OCI-LY3 (cell line): ENCODE measurements around the gene SYCP3.
"Not testable (repeated sequence)": the region's sequence is repeated elsewhere in the genome, so short reads cannot be mapped to it uniquely, and the experiment has no call there.

Experiments
- H2AFZ ChIP-seq: fragments of 200-600, 300-600 bp; shearing (Covaris generic); 2 replicates; pipeline ENCODE4 v1.6.0; 2014; ENCODE audit warnings: antibody characterized with exemption, low read depth, low read length
- H3K27ac ChIP-seq: fragments of 200-600, 300-600 bp; sonication (generic); 2 replicates; pipeline ENCODE4 v1.5.1; 2014; ENCODE audit warnings: mild to moderate bottlenecking, low read length, moderate library complexity, mixed read lengths
- H3K27me3 ChIP-seq: fragments of 200-600, 300-600 bp; sonication (generic); 2 replicates; pipeline ENCODE4 v1.6.1; 2014; ENCODE audit warnings: low read depth, low read length, mixed read lengths
- H3K36me3 ChIP-seq: fragments of 200-600, 300-600 bp; sonication (generic); replicated peaks from 2 replicates; pipeline ENCODE3; 2014; ENCODE audit warnings: low read depth, low read length, mixed read lengths
- H3K4me1 ChIP-seq: fragments of 300-600, 200-600 bp; sonication (generic); 2 replicates; pipeline ENCODE4 v1.6.1; 2014; ENCODE audit warnings: low read length, mixed read lengths
- H3K4me2 ChIP-seq: fragments of 200-600, 300-600 bp; sonication (generic); 2 replicates; pipeline ENCODE4 v1.6.1; 2014; ENCODE audit warnings: low read length, mixed read lengths
- H3K4me3 ChIP-seq: fragments of 300-600, 200-600 bp; sonication (generic); 2 replicates; pipeline ENCODE4 v1.5.1; 2014; ENCODE audit warnings: antibody characterized with exemption, mild to moderate bottlenecking, low read length, moderate library complexity
- H3K79me2 ChIP-seq: fragments of 300-600, 200-600 bp; shearing (Covaris generic); 2 replicates; pipeline ENCODE4 v1.6.1; 2014; ENCODE audit warnings: mild to moderate bottlenecking, low read length, mixed read lengths
- H3K9ac ChIP-seq: fragments of 300-600, 200-600 bp; shearing (Covaris generic); 2 replicates; pipeline ENCODE4 v1.6.0; 2014; ENCODE audit warnings: mild to moderate bottlenecking, low read length, moderate library complexity
- H3K9me3 ChIP-seq: fragments of 200-600, 300-600 bp; shearing (Covaris generic); 2 replicates; pipeline ENCODE4 v1.6.1; 2014; ENCODE audit warnings: low read length, mixed read lengths; ENCODE audit not compliant: insufficient read depth
- H4K20me1 ChIP-seq: fragments of 200-600, 300-600 bp; sonication (generic); 2 replicates; pipeline ENCODE4 v1.6.1; 2016; ENCODE audit warnings: low read length, mixed read lengths; ENCODE audit not compliant: insufficient read depth
- EZH2phosphoT487 ChIP-seq: fragments of 200-600 bp; shearing (Covaris generic); IDR thresholded peaks from 2 replicates; pipeline ENCODE4 v1.6.1; 2018; ENCODE audit warnings: antibody characterized with exemption, mixed run types, low read depth
- TF ChIP-seq, protein P1 (sequence below): fragments of 200-600, 300-600 bp; sonication (generic); IDR thresholded peaks from 2 replicates; pipeline ENCODE4 v1.5.1; 2014; ENCODE audit warnings: antibody characterized with exemption, low read length, low read depth

The SYCP3 gene

DNA sequence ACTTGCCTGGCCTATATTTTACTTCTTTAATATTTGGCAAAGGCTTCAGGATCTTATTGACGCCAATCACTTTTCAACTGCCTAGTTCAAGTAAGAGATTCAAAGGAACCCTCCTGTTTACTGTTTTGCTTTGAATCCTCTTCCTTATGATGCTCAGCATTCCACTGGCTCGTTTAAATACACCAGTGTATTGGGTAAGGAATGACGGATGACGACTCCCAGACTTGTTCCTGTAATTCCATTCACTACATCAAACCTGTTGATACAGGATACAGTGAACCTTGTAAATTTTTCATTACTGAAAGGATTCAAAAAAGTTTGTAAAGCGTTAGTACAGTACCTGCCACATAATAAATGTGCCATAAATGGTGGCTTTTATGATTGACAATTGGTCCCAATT is 1.7 kb upstream of the SYCP3 start:
- Histone ChIP-seq H3K36me3 (peaks cover 3% of the 10 kb centered on the region), H3K4me3 (no peak overlapping the region), H3K79me2 (no peaks in the 10 kb centered on the region), H4K20me1 (no peaks in the 10 kb centered on the region), H3K4me2 (no peak overlapping the region), H3K27ac (no peak overlapping the region), H2AFZ (no peak overlapping the region), H3K4me1 (no peaks in the 10 kb centered on the region), H3K27me3 (no peaks in the 10 kb centered on the region), H3K9ac (no peak overlapping the region), H3K9me3 (no peaks in the 10 kb centered on the region)
- no peak for TF ChIP-seq EZH2phosphoT487

DNA sequence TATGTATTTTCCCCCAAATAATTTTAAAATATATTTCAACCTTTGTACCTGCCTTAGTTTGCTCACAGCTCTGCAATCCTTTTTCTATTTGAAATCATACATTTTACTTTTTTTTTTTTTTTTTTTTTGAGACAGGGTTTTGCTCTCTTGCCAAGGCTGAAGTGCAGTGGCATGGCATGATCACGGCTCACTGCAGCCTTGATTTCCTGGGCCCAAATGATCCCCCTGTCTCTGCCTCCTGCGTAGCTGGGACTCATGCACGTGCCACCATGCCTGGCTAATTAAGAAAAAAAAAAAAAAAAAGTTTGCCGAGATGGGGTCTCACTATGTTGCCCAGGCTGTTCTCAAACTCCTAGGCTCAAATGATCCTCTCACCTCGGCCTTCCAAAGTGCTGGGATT is 1.3 kb upstream of the SYCP3 start:
- H3K27ac ChIP-seq = no peak overlapping the region
- no peak overlapping the region for H2AFZ ChIP-seq
- peaks cover 3% of the 10 kb centered on the region for H3K36me3 ChIP-seq
- H4K20me1 ChIP-seq = no peaks in the 10 kb centered on the region
- H3K27me3 ChIP-seq = no peaks in the 10 kb centered on the region
- H3K79me2 ChIP-seq = no peaks in the 10 kb centered on the region
- H3K9ac ChIP-seq = no peak overlapping the region
- no peaks in the 10 kb centered on the region for H3K4me1 ChIP-seq
- H3K4me2 ChIP-seq = no peak overlapping the region
- H3K9me3 ChIP-seq = no peaks in the 10 kb centered on the region
- no peak overlapping the region for H3K4me3 ChIP-seq
- TF ChIP-seq, protein P1, sequence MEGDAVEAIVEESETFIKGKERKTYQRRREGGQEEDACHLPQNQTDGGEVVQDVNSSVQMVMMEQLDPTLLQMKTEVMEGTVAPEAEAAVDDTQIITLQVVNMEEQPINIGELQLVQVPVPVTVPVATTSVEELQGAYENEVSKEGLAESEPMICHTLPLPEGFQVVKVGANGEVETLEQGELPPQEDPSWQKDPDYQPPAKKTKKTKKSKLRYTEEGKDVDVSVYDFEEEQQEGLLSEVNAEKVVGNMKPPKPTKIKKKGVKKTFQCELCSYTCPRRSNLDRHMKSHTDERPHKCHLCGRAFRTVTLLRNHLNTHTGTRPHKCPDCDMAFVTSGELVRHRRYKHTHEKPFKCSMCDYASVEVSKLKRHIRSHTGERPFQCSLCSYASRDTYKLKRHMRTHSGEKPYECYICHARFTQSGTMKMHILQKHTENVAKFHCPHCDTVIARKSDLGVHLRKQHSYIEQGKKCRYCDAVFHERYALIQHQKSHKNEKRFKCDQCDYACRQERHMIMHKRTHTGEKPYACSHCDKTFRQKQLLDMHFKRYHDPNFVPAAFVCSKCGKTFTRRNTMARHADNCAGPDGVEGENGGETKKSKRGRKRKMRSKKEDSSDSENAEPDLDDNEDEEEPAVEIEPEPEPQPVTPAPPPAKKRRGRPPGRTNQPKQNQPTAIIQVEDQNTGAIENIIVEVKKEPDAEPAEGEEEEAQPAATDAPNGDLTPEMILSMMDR = no peak
- no peak for TF ChIP-seq EZH2phosphoT487

DNA sequence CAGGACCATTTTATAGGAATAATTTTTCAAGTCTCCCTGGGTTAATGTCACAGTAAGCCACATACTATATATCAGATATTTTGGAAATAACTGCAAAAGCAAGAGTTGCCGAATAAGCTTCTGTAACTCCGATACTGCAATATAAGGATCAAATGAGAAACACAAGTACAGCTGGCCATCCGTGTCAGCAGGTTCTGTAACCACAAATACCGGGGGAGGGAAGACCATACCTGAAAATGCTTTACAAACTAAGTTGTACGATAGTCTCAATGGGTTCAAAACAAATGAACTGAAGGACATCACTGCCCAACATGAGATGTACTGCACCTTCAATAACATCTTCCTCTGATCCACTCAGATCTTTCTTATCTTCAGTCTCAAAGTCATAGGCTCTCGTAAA is 1.8 kb downstream of the SYCP3 start:
- Histone ChIP-seq H3K36me3 (no peaks in the 10 kb centered on the region), H4K20me1 (no peaks in the 10 kb centered on the region), H3K79me2 (no peaks in the 10 kb centered on the region), H3K4me2 (no peak overlapping the region), H2AFZ (no peak overlapping the region), H3K9ac (no peak overlapping the region), H3K4me1 (no peaks in the 10 kb centered on the region), H3K9me3 (no peaks in the 10 kb centered on the region), H3K27me3 (no peaks in the 10 kb centered on the region), H3K27ac (no peak overlapping the region), H3K4me3 (no peak overlapping the region)
- TF ChIP-seq EZH2phosphoT487 = no peak
- TF ChIP-seq, protein P1 = no peak

GRCh38 chr12:101734482-101734881 is 4.8 kb downstream of the SYCP3 start:
- not testable (repeated sequence) for H3K36me3 ChIP-seq, H3K9me3 ChIP-seq, H3K4me2 ChIP-seq

GRCh38 chr12:101733166-101733565 is 6.1 kb downstream of the SYCP3 start:
- Histone ChIP-seq H3K4me2 (no peak overlapping the region), H3K27ac (no peak overlapping the region), H2AFZ (no peak overlapping the region), H3K4me3 (no peak overlapping the region), H3K4me1 (no peaks in the 10 kb centered on the region), H4K20me1 (no peaks in the 10 kb centered on the region), H3K36me3 (no peaks in the 10 kb centered on the region), H3K79me2 (no peaks in the 10 kb centered on the region), H3K9me3 (no peaks in the 10 kb centered on the region), H3K27me3 (no peaks in the 10 kb centered on the region), H3K9ac (no peak overlapping the region)
- no peak for TF ChIP-seq EZH2phosphoT487
- TF ChIP-seq, protein P1 = no peak

More at GRCh38 chr12:101734482-101734881, 4.8 kb downstream of the SYCP3 start:
- not testable (repeated sequence) for H3K4me3 ChIP-seq, H4K20me1 ChIP-seq, H3K79me2 ChIP-seq, H3K27ac ChIP-seq, H3K9ac ChIP-seq, H2AFZ ChIP-seq, H3K27me3 ChIP-seq, H3K4me1 ChIP-seq
